ENCODE results near the gene EDN3.
"Not testable (repeated sequence)": the region's sequence is repeated elsewhere in the genome, so short reads cannot be mapped to it uniquely, and the experiment has no call there.

EDN3 gene

GRCh38 chr20:59334651-59335300 is 34.4 kb downstream of the EDN3 start:
- DNase-seq (ENCODE audit: low read depth in 1 of 2, low spot score in 1 of 2): no peak

DNA sequence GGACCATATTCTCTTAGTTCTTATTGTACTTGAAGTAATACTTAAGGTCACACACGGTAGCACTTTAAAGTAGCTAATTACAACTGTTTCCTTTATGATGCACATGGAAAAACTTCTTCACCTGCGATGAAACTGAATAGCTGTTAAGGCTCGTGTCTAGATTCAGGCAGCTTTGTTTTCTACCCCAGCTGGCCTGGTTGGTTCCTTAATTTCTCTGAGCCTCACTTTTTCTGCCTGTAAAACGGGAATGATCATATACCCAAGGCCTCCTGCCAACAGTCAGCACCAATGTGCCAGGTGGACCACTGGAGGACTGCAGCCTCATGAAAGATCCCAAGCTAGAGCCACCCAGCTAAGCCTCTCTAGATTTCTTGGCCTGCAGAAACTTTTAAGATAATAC is 35.0 kb downstream of the EDN3 start:
- no peak for DNase-seq (ENCODE audit: low read depth in 1 of 2, low spot score in 1 of 2)

DNA sequence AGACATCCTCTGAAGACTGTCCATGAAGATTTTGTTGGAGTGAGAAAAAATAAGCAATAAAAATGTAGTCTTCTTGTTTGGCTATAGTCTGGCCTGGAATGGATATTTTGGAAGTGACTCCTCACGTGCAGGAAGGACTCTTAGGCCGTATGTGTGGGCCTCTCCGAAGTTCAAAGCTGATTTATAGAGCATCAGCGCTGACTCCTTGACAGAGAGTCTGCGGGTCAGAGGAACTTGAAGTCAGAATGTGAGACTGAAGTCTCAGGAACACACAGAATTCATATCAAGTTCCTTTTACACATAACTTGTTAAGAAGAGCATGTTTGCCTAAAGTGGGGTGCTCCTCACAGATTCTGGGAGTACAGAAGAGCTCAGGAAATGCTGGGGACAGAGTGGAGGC is 36.1 kb downstream of the EDN3 start:
- no peak for DNase-seq (ENCODE audit: low read depth in 1 of 2, low spot score in 1 of 2)

DNA sequence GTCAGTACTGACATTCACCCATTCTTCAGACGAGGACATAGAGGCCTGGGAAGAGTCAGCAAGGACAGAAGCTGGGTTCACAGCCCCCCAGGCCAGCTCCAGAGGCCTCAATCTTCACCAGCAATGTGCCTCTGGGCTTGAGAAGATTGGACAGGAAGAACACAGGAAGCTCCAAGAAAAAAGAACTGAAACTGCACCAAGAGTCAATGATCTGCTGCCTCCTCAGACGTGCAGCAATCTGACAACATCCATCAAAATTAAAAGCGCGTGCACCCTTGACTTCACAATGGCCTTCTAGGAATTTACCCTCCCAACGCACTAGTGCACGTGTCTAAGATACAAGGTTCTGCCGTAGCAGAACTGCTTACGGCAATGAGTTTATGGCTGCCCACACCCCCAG is 38.0 kb downstream of the EDN3 start:
- DNase-seq (ENCODE audit: low read depth in 1 of 2, low spot score in 1 of 2): not testable (repeated sequence)

DNA sequence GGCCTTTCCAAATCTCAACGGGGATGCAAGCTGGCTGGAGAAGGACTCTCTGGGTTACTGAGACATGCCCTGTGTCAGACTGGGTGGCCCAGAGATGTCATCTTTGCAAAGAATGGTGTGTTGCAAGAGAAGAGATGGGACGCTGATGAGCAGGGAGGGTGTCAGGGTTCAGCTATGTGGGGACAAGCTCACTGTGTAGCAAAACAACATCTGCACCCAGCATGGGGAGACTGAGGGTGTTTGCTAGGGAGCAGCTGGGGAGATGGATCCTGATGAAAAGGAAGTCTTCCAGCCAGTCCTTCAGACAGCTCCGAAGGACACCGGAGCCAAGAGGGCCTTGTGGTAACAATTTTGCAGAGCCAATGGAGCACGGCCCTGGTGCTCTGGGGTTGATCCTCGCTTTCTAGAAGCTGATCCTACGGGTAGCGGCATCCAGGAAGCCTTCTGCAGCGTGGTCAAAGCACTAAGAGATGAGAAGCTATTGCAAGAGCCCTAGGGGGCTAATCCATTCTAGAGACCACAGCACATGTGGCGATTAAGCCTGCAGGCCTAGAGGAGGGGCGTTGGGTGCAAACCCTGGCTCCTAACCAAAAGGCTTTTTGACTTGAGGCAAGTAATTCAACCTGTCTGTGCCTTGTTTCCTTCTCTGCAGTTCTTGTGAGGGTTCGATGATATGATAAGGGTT is 39.9 kb downstream of the EDN3 start:
- no peak for DNase-seq (ENCODE audit: low read depth in 1 of 2, low spot score in 1 of 2)

DNA sequence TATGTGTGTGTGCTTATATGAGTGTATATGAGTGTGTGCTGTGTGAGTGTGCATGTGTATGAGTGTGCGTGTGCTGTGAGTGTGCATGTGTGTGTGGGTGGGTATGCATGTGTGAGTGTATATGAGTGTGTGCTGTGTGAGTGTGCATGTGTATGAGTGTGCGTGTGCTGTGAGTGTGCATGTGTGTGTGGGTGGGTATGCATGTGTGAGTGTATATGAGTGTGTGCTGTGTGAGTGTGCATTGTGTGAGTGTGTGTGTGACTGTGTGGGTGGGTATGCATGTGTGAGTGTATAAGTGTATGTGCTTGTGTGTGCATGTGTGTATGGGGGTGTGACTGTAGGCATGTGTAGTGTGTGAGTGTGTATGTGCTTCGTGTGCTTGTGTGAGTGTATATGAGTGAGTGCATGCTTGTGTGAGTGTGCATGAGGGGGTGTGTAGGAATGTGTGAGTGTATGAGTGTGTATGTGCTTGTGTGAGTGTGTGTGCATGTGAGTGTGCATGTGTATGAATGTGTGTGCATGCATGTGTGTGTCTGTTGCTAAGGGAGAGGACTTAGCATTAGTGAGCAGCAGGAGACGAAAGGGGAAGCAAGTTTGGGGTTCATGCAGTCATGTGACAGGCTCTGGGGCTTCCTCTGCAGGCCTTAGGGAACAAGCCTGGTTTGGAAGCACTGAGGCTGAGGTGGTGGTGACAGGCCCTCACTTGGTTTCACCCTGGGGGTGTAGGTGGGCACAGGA is 41.0 kb downstream of the EDN3 start:
- not testable (repeated sequence) for DNase-seq (ENCODE audit: low read depth in 1 of 2, low spot score in 1 of 2)

DNA sequence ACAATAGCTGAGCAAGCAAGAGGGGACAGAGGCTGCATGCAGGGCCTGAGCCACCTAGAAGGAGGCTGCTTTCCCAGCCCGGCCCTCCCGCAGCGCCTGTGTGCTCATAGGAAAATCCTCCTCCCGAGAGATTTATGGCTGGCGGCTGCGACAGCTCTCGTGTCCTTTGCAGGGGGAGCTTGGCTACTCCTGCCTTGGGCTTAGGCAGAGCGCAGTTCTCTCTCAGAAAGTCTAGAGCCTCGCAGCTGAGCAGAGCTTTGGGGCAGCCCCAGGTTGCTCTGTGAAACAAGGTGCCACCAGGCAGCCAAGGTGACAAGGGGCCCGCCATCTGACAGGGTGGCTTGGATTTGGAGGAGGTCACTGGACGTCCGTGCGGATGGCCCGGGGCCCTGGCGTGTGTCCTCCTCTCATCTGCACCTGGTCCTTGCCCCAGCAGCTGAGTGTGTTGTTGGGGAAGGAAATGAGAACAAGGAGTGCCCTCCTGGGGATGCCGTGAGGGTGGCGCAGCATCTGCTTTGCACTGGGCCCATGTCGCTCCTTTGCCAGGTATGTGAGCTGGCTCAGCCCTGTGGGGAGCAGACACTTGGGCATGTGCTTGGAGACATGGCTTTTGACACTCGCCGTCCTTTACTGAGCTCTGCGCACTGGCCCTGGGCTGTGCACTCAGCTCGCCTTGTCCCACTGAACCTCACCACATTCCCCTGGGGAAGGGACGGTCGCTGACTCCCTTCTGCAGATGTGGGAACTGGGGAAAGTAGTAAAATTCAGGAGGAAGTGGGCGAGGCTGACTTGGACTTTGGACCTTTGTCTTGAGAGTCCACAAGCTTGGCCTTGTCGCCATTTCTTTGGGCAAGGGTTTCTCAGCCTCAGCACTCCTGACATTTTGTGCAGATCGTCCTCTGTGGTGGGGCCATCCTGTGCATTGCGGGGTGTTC is 41.9 kb downstream of the EDN3 start:
- no peak for DNase-seq (ENCODE audit: low read depth in 1 of 2, low spot score in 1 of 2)

DNA sequence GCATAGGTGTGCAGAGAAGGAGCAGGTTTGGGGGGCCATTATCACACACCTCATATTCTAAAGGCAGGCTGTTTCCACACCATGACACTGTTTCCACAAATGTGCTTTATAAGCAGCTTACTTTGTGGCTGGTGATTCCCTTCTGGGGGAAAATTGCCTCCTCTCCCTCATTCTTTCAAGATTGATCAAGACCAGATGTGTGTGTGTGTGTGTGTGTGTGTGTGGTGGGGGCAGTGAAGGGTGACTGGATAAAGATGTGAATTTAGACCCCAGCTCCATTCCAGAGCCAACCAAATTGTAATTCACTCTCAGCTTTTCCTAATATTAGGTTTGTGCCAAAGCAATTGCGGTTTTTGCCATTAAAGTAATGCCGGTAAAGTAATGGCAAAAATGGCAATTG is 45.6 kb downstream of the EDN3 start:
- DNase-seq (ENCODE audit: low read depth in 1 of 2, low spot score in 1 of 2): no peak

- no peak for DNase-seq (ENCODE audit: low read depth in 1 of 2, low spot score in 1 of 2)
Observed at GRCh38 chr20:59349277-59349676, 48.9 kb downstream of the EDN3 start.

GRCh38 chr20:59350330-59351156 is 50.1 kb downstream of the EDN3 start:
- no peak for DNase-seq (ENCODE audit: low read depth in 1 of 2, low spot score in 1 of 2)

DNA sequence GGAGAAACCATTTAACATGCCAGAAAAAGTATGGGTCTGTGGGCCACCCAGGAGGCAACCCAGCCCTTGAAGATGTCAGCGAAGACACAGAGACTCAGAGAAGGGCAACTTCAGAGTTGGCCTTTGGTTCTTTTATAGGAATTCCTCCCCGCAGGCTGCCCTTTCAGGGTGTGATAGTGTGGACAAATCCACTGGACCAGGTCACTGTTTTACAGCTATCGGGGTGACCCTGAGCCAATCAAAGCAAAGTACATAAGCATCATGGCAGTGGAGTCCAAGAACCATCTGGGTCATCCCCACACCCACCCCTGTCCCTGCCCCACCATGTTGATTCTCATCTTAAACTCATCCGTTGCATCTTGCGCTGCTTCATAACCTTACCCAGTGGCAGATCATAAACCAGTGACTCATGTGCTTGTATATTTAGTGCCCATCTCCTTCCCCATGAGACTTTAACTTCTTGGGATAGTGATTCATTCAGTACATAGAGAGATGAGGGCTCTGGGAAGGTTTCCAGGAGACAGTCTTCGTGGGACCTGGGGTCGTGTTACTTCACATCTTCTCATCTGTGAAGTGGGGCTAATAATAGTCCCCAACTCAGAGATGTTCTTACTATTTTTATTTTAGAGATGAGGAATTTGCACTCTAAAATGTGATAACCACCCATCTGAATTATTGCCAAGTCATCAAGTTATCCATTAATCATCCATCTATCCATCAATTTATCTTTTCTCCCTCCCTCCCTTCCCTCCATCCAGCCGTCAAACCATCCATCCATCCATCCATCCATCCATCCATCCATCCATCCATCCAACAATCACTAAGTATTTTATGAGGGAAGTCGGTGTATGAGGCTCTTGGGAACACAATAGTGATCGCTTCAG is 51.0 kb downstream of the EDN3 start:
- no peak for DNase-seq (ENCODE audit: low read depth in 1 of 2, low spot score in 1 of 2)

DNA sequence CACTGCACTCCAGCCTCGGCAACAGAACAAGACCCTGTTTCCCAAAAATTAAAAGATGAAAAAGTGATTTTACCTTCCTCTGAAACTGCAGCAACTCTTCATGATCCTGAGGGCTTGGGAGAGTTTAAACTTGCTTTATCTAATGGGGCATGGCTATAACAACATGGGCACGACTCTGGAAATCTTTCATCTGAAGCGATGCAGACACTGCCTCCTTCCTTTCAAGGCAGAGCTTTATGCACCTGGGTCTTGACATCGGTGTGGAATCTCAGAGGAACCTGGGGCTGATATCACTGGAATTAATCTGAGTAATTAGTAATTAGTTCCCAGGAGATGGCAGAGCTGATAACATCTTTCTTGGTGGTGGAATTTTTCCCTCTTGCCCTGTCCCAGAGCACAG is 52.1 kb downstream of the EDN3 start:
- DNase-seq (ENCODE audit: low read depth in 1 of 2, low spot score in 1 of 2): no peak

DNA sequence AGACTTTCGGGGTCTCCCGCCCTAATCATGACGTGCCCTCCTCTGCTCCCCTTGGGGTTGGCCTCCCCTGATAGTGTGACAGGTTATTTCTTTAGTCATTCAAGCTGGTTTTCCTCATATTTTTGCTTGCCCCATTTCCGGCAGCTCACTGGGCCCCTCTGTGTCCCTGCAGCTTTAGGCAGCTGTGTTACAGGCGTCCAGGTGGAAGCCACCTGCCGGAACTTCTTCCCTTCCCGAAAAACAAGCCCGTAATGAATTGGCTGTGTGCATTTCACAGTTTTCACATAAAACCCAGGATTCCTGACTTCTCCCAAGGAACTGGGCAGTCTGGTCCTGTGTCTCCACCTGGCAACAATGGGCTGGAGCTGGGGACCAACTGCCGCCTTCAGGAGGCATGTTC is 52.6 kb downstream of the EDN3 start:
- DNase-seq (ENCODE audit: low read depth in 1 of 2, low spot score in 1 of 2): no peak

- no peak for DNase-seq (ENCODE audit: low read depth in 1 of 2, low spot score in 1 of 2)
Observed at GRCh38 chr20:59354460-59354859, 54.0 kb downstream of the EDN3 start.

GRCh38 chr20:59355242-59355641 is 54.8 kb downstream of the EDN3 start:
- no peak for DNase-seq (ENCODE audit: low read depth in 1 of 2, low spot score in 1 of 2)

- DNase-seq (ENCODE audit: low read depth in 1 of 2, low spot score in 1 of 2): no peak
Observed at GRCh38 chr20:59356662-59357165, 56.3 kb downstream of the EDN3 start.

DNA sequence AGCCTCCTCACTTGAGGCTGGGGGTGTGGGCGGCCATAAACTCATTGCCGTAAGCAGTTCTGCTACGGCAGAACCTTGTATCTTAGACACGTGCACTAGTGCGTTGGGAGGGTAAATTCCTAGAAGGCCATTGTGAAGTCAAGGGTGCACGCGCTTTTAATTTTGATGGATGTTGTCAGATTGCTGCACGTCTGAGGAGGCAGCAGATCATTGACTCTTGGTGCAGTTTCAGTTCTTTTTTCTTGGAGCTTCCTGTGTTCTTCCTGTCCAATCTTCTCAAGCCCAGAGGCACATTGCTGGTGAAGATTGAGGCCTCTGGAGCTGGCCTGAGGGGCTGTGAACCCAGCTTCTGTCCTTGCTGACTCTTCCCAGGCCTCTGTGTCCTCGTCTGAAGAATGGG is 58.4 kb downstream of the EDN3 start:
- DNase-seq (ENCODE audit: low read depth in 1 of 2, low spot score in 1 of 2): not testable (repeated sequence)

DNA sequence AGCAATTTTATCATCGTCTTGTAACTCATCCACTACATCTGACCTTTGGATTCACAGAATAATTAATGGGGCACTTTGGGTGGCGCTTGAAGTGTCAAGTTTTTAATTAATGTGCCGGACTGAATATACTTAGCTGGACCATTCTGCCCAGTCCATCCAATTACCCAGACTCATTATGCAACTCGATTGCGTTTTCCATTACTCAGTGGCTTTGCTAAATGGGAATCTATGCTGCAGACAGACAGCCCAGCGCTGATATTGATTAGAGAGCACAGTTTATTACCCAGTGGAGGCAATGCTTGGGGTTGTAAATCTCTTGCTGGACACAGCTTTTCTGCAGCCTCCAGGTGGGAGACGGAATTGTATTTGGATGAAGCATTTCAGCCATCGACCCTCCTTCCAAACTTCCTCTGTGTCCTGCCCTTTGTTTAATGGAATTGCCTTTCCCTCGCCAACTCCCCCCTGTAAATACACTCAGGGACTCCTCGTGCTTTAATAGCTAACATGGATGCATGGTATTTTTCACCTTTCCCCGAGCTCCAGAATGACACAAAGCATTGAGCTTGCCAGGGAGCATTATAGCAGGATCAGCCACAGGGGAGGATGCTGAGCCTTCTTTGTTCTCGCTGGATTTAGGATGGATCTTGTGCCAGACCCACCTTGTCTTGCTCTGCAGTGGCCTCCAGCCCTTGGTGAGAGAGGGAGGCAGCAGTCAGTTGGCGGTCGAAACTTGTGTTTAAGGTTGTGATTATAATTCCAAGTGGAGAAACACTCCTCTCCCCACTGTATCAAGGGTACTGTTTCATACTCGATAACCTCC is 59.7 kb downstream of the EDN3 start:
- no peak for DNase-seq (ENCODE audit: low read depth in 1 of 2, low spot score in 1 of 2)

All from stimulated activated CD4-positive, alpha-beta T cell treated with anti-CD3 and anti-CD28 coated beads, Interleukin-15, amount 100 ng/mL, for 1 hour (primary cell).